ENCODE data around the gene DLG3.

Gene DLG3

GRCh38 chrX:70554081-70554480 lies 109.4 kb downstream of the DLG3 start:
- CTCF ChIA-PET: interaction anchor here (0.6 to 3.3 kb wide), 9 partner anchors 45 to 1017 kb away, joined by 3 to 14 read pairs (median 3); no protein-coding TSS in a partner anchor
- no peak overlapping the region for H3K27ac Mint-ChIP-seq
- no peak for DNase-seq

GRCh38 chrX:70554523-70554922 lies 109.9 kb downstream of the DLG3 start:
- CTCF ChIA-PET: interaction anchor here (0.6 to 3.3 kb wide), 7 partner anchors 77 to 1017 kb away, joined by 3 to 14 read pairs (median 4); no protein-coding TSS in a partner anchor
- no peak for DNase-seq
- Mint-ChIP-seq H3K36me3 (no peaks in the 10 kb centered on the region), H3K4me3 (no peak overlapping the region), H3K4me1 (peaks cover 7% of the 10 kb centered on the region), H3K27me3 (peaks cover 2% of the 10 kb centered on the region), H3K27ac (no peak overlapping the region), H3K9me3 (no peaks in the 10 kb centered on the region)

More at GRCh38 chrX:70554081-70554480, 109.4 kb downstream of the DLG3 start:
- Mint-ChIP-seq H3K36me3 (no peaks in the 10 kb centered on the region), H3K4me3 (no peak overlapping the region), H3K9me3 (no peaks in the 10 kb centered on the region), H3K4me1 (peaks cover 7% of the 10 kb centered on the region), H3K27me3 (peaks cover 5% of the 10 kb centered on the region)

GRCh38 chrX:70554948-70555347 lies 110.3 kb downstream of the DLG3 start:
- DNase-seq: no peak
- Mint-ChIP-seq H3K4me3 (no peak overlapping the region), H3K36me3 (no peaks in the 10 kb centered on the region), H3K27me3 (no peaks in the 10 kb centered on the region), H3K27ac (no peak overlapping the region), H3K4me1 (peaks cover 7% of the 10 kb centered on the region), H3K9me3 (no peaks in the 10 kb centered on the region)
- CTCF ChIA-PET: interaction anchor here (1.1 to 3.3 kb wide), 4 partner anchors 78 to 110 kb away, joined by 4 to 14 read pairs (median 6); no protein-coding TSS in a partner anchor

All from activated naive CD4-positive, alpha-beta T cell treated with anti-CD3 and anti-CD28 coated beads, Interleukin-2, amount 10 ng/mL, durations not matched to agents 7 days and 5 days (primary cell).